ENCODE measurements around the gene ATP2A2. TPM values are rescaled to one million over a fixed set of nuclear protein-coding genes. Genes with fewer than 3 reads are reported as not detected.
A peak's percentile ranks its signal among the peaks of the same experiment; 100 is the strongest.

The ATP2A2 gene
- total and polyA plus RNA-seq, 8 donors, result 118 to 258 (median 143) TPM

GRCh38 chr12:110256780-110257431 is 24.1 kb upstream of the ATP2A2 start:
- H3K36me3 ChIP-seq, result no peaks in the 10 kb centered on the region
- peak overlapping the region; percentile 19 to 75 for H3K27ac ChIP-seq
- intact Hi-C loops (cut with DNase I), result no loop called here
- no peak overlapping the region for H3K4me3 ChIP-seq
- no peak for TF ChIP-seq CTCF (IDR thresholded peaks at IDR 0.05)
- DNase-seq (peak in 2 of 4 donors; percentile 55 to 76), ATAC-seq (peak; percentile 78)
- H3K27me3 ChIP-seq, result no peaks in the 10 kb centered on the region
- peaks cover 3 to 38% of the 10 kb centered on the region in 2 donors for H3K4me1 ChIP-seq
- no peaks in the 10 kb centered on the region for H3K9me3 ChIP-seq

- Histone ChIP-seq H3K27me3 (no peaks in the 10 kb centered on the region), H3K36me3 (no peaks in the 10 kb centered on the region), H3K4me1 (peaks cover 0 to 41% of the 10 kb centered on the region in 2 donors), H3K9me3 (no peaks in the 10 kb centered on the region), H3K27ac (no peak overlapping the region), H3K4me3 (no peak overlapping the region)
- DNase-seq (no peak), ATAC-seq (no peak)
- intact Hi-C loops (cut with DNase I), result no loop called here
- TF ChIP-seq CTCF (IDR thresholded peaks at IDR 0.05), result no peak
Measured at GRCh38 chr12:110258466-110258865, 22.6 kb upstream of the ATP2A2 start.

GRCh38 chr12:110262442-110263388 is 18.3 kb upstream of the ATP2A2 start:
- H3K27ac ChIP-seq, result no peak overlapping the region
- H3K9me3 ChIP-seq, result no peaks in the 10 kb centered on the region
- intact Hi-C loops (cut with DNase I), result no loop called here
- peaks cover 0 to 13% of the 10 kb centered on the region in 2 donors for H3K4me1 ChIP-seq
- H3K4me3 ChIP-seq, result no peak overlapping the region
- peak in 1 of 4 donors; percentile 76 for DNase-seq
- H3K36me3 ChIP-seq, result no peaks in the 10 kb centered on the region
- no peak for TF ChIP-seq CTCF (IDR thresholded peaks at IDR 0.05)
- no peaks in the 10 kb centered on the region for H3K27me3 ChIP-seq
- ATAC-seq, result peak; percentile 74

- DNase-seq, result no peak
- Histone ChIP-seq H3K36me3 (no peaks in the 10 kb centered on the region), H3K4me1 (peaks cover 13 to 32% of the 10 kb centered on the region in 2 donors), H3K27me3 (no peaks in the 10 kb centered on the region), H3K4me3 (no peak overlapping the region), H3K9me3 (no peaks in the 10 kb centered on the region), H3K27ac (no peak overlapping the region)
- ATAC-seq, result no peak
- intact Hi-C loops (cut with DNase I), result no loop called here
- no peak for TF ChIP-seq CTCF (IDR thresholded peaks at IDR 0.05)
Measured at GRCh38 chr12:110266381-110266960, 14.6 kb upstream of the ATP2A2 start.
